ENCODE data around the gene GPR142. TPM values are rescaled to one million over a fixed set of nuclear protein-coding genes. Genes with fewer than 3 reads are reported as not detected.

Gene GPR142
- total and polyA plus RNA-seq, 2 of the 13 experiments (the other 11 are each of a cell fraction or from before 2014, with no cell fraction given), result not detected

DNA sequence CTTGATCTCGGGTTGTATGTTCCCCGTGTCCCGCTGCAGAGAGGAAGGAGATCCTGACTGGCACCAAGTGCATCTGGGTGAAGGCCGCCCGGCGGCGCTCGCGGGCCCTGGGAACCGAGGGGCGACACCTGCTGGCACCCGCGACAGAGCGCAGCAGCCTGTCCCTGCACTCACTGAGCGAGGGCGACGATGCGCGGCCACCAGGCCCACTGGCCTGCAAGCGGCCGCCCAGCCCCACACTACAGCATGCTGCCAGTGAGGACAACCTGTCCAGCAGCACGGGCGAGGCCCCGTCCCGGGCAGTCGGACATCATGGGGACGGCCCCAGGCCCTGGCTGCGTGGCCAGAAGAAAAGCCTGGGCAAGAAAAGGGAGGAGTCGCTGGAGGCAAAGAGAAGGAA lies 13.2 kb upstream of the GPR142 start (continued):
- TF ChIP-seq, protein P1, sequence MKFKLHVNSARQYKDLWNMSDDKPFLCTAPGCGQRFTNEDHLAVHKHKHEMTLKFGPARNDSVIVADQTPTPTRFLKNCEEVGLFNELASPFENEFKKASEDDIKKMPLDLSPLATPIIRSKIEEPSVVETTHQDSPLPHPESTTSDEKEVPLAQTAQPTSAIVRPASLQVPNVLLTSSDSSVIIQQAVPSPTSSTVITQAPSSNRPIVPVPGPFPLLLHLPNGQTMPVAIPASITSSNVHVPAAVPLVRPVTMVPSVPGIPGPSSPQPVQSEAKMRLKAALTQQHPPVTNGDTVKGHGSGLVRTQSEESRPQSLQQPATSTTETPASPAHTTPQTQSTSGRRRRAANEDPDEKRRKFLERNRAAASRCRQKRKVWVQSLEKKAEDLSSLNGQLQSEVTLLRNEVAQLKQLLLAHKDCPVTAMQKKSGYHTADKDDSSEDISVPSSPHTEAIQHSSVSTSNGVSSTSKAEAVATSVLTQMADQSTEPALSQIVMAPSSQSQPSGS (CRISPR knock-in tag; IDR thresholded peaks at IDR 0.05), result peak; percentile 56; the same call in 1 of the 2 replicates
- TF ChIP-seq ZNF577 (CRISPR knock-in tag; IDR thresholded peaks at IDR 0.05; ENCODE audit: borderline replicate concordance, low read depth), result no peak
- TF ChIP-seq, protein P2, sequence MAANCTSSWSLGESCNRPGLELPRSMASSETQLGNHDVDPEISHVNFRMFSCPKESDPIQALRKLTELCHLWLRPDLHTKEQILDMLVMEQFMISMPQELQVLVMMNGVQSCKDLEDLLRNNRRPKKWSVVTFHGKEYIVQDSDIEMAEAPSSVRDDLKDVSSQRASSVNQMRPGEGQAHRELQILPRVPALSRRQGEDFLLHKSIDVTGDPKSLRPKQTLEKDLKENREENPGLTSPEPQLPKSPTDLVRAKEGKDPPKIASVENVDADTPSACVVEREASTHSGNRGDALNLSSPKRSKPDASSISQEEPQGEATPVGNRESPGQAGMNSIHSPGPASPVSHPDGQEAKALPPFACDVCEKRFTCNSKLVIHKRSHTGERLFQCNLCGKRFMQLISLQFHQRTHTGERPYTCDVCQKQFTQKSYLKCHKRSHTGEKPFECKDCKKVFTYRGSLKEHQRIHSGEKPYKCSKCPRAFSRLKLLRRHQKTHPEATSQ (CRISPR knock-in tag; IDR thresholded peaks at IDR 0.05; ENCODE audit: borderline replicate concordance), result no peak
- TF ChIP-seq, protein P3, sequence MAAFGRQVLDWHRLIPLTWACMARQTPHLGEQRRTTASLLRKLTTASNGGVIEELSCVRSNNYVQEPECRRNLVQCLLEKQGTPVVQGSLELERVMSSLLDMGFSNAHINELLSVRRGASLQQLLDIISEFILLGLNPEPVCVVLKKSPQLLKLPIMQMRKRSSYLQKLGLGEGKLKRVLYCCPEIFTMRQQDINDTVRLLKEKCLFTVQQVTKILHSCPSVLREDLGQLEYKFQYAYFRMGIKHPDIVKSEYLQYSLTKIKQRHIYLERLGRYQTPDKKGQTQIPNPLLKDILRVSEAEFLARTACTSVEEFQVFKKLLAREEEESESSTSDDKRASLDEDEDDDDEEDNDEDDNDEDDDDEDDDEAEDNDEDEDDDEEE (CRISPR knock-in tag; IDR thresholded peaks at IDR 0.05), result no peak
- TF ChIP-seq, protein P4, sequence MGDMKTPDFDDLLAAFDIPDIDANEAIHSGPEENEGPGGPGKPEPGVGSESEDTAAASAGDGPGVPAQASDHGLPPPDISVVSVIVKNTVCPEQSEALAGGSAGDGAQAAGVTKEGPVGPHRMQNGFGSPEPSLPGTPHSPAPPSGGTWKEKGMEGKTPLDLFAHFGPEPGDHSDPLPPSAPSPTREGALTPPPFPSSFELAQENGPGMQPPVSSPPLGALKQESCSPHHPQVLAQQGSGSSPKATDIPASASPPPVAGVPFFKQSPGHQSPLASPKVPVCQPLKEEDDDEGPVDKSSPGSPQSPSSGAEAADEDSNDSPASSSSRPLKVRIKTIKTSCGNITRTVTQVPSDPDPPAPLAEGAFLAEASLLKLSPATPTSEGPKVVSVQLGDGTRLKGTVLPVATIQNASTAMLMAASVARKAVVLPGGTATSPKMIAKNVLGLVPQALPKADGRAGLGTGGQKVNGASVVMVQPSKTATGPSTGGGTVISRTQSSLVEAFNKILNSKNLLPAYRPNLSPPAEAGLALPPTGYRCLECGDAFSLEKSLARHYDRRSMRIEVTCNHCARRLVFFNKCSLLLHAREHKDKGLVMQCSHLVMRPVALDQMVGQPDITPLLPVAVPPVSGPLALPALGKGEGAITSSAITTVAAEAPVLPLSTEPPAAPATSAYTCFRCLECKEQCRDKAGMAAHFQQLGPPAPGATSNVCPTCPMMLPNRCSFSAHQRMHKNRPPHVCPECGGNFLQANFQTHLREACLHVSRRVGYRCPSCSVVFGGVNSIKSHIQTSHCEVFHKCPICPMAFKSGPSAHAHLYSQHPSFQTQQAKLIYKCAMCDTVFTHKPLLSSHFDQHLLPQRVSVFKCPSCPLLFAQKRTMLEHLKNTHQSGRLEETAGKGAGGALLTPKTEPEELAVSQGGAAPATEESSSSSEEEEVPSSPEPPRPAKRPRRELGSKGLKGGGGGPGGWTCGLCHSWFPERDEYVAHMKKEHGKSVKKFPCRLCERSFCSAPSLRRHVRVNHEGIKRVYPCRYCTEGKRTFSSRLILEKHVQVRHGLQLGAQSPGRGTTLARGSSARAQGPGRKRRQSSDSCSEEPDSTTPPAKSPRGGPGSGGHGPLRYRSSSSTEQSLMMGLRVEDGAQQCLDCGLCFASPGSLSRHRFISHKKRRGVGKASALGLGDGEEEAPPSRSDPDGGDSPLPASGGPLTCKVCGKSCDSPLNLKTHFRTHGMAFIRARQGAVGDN (CRISPR knock-in tag; IDR thresholded peaks at IDR 0.05), result peak; percentile 64
- TF ChIP-seq, protein P5, sequence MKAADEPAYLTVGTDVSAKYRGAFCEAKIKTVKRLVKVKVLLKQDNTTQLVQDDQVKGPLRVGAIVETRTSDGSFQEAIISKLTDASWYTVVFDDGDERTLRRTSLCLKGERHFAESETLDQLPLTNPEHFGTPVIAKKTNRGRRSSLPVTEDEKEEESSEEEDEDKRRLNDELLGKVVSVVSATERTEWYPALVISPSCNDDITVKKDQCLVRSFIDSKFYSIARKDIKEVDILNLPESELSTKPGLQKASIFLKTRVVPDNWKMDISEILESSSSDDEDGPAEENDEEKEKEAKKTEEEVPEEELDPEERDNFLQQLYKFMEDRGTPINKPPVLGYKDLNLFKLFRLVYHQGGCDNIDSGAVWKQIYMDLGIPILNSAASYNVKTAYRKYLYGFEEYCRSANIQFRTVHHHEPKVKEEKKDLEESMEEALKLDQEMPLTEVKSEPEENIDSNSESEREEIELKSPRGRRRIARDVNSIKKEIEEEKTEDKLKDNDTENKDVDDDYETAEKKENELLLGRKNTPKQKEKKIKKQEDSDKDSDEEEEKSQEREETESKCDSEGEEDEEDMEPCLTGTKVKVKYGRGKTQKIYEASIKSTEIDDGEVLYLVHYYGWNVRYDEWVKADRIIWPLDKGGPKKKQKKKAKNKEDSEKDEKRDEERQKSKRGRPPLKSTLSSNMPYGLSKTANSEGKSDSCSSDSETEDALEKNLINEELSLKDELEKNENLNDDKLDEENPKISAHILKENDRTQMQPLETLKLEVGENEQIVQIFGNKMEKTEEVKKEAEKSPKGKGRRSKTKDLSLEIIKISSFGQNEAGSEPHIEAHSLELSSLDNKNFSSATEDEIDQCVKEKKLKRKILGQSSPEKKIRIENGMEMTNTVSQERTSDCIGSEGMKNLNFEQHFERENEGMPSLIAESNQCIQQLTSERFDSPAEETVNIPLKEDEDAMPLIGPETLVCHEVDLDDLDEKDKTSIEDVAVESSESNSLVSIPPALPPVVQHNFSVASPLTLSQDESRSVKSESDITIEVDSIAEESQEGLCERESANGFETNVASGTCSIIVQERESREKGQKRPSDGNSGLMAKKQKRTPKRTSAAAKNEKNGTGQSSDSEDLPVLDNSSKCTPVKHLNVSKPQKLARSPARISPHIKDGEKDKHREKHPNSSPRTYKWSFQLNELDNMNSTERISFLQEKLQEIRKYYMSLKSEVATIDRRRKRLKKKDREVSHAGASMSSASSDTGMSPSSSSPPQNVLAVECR (CRISPR knock-in tag; IDR thresholded peaks at IDR 0.05; ENCODE audit: borderline replicate concordance), result peak; percentile 25; the same call in 1 of the 2 replicates
- peak; percentile 53; the same call in 1 of the 2 replicates for TF ChIP-seq HDAC2 (CRISPR knock-in tag; IDR thresholded peaks at IDR 0.05)
- no peak for TF ChIP-seq ZNF317 (CRISPR knock-in tag; IDR thresholded peaks at IDR 0.05)
- no peak for TF ChIP-seq TOPORS (CRISPR knock-in tag; IDR thresholded peaks at IDR 0.05)
- no peak for TF ChIP-seq NFE2L2 (IDR thresholded peaks at IDR 0.05; ENCODE audit: low read length)
- no peak for TF ChIP-seq LCORL (IDR thresholded peaks at IDR 0.05)
- peak; percentile 50; the same call in 1 of the 2 replicates for TF ChIP-seq LCORL (CRISPR knock-in tag; IDR thresholded peaks at IDR 0.05)
- no peak for TF ChIP-seq ZNF878 (CRISPR knock-in tag; IDR thresholded peaks at IDR 0.05)
- TF ChIP-seq MTF2 (CRISPR knock-in tag; IDR thresholded peaks at IDR 0.05; ENCODE audit: borderline replicate concordance), result peak; percentile 97; the same call in 1 of the 2 replicates
- peak; percentile 48; the same call in 1 of the 2 replicates for TF ChIP-seq ZNF263 (CRISPR knock-in tag; IDR thresholded peaks at IDR 0.05)
- TF ChIP-seq ELF3 (CRISPR knock-in tag; IDR thresholded peaks at IDR 0.05), result peak; percentile 40; the same call in 1 of the 2 replicates
- TF ChIP-seq ZNF556 (CRISPR knock-in tag; IDR thresholded peaks at IDR 0.05; ENCODE audit: borderline replicate concordance), result 0 out of 2 replicates have a peak, but pooled peaks have one; percentile 52
- no peak for TF ChIP-seq ZNF282 (IDR thresholded peaks at IDR 0.05; ENCODE audit: partially characterized antibody)

Data from HepG2 (cell line).